ENCODE data around the gene TNFRSF1B.

DNA sequence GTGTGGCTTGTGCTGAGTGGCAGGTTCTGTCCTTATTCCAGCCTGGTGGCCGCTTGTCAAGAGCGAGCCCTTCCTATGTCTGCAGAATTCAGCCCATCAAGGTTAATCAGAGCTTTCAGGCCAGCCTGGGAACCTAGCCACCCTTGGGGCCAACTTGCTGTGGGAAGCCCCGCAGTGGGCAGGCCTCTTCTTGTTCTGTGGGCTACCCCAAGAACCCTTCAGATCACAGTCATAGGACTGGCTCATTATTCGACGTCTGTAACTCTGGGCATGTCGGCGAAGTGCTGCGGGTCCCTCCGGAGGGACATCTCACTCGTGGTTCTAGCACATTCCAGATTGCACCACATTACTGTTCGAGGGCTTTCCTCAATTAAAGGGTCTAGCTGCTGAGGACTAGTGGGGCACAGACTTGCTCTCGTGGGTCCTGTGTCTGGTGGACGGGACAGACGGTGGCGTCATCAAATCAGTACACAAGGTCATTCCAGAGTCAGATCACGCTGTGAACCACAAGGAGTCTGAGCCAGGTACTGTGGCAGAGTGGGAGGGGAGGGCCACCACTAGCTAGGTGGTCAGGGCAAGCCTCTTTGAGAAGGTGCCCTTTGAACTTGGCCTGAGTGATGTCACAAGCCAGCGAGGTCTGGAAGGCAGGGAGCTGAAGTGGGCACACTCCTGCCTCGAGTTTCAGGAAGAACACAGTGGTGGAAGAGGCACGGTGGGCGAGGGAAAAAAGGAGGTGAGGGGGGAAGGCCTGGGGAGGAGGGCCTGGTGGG lies 20.3 kb upstream of the TNFRSF1B start:
- TF ChIP-seq POLR2A (IDR thresholded peaks at IDR 0.05; ENCODE audit: low read length) (no peak), GATA1 (IDR thresholded peaks at IDR 0.05; ENCODE audit: low read depth, low read length) (no peak)

Measured in erythroblast (primary cell).